Kidney capillary endothelial cell (primary cell): ENCODE measurements around the gene GORASP1.

Source experiments
- DNase-seq: peaks from one replicate; pipeline ENCODE4 v3.0.0-alpha.2; 2018; ENCODE audit warnings: low spot score

Gene GORASP1

GRCh38 chr3:39141171-39141995 is 34.0 kb upstream of the GORASP1 start:
- DNase-seq = no peak

- DNase-seq = no peak
Observed at GRCh38 chr3:39140341-39140971, 33.0 kb upstream of the GORASP1 start.

- DNase-seq = no peak
Observed at GRCh38 chr3:39139442-39139841, 32.0 kb upstream of the GORASP1 start.

GRCh38 chr3:39138804-39139415 is 31.5 kb upstream of the GORASP1 start:
- DNase-seq = no peak

GRCh38 chr3:39137991-39138803 is 30.8 kb upstream of the GORASP1 start:
- no peak for DNase-seq

- DNase-seq = no peak
Observed at GRCh38 chr3:39137435-39137936, 30.1 kb upstream of the GORASP1 start.

- DNase-seq = no peak
Observed at GRCh38 chr3:39136533-39137434, 29.4 kb upstream of the GORASP1 start.

- no peak for DNase-seq
Observed at GRCh38 chr3:39135170-39135805, 27.9 kb upstream of the GORASP1 start.

- DNase-seq = no peak
Observed at GRCh38 chr3:39134305-39134704, 26.9 kb upstream of the GORASP1 start.

- no peak for DNase-seq
Observed at GRCh38 chr3:39133822-39134221, 26.4 kb upstream of the GORASP1 start.

GRCh38 chr3:39133093-39133490 is 25.7 kb upstream of the GORASP1 start:
- DNase-seq = no peak

GRCh38 chr3:39132096-39133092 is 25.0 kb upstream of the GORASP1 start:
- DNase-seq = no peak

- no peak for DNase-seq
Observed at GRCh38 chr3:39130693-39131265, 23.4 kb upstream of the GORASP1 start.

GRCh38 chr3:39130026-39130425 is 22.6 kb upstream of the GORASP1 start:
- DNase-seq = no peak

- no peak for DNase-seq
Observed at GRCh38 chr3:39128951-39129350, 21.5 kb upstream of the GORASP1 start.

- DNase-seq = no peak
Observed at GRCh38 chr3:39127908-39128304, 20.5 kb upstream of the GORASP1 start.

- DNase-seq = no peak
Observed at GRCh38 chr3:39127269-39127907, 20.0 kb upstream of the GORASP1 start.

GRCh38 chr3:39126532-39127071 is 19.2 kb upstream of the GORASP1 start:
- DNase-seq = no peak
